Chondrocyte (in vitro differentiated cells): ENCODE results near the gene ACTA2. TPM values are rescaled to one million over a fixed set of nuclear protein-coding genes. Genes with fewer than 3 reads are reported as not detected.
"Not testable (repeated sequence)": the region's sequence is repeated elsewhere in the genome, so short reads cannot be mapped to it uniquely, and the experiment has no call there.

Source experiments
- DNase-seq: peaks from one replicate; pipeline ENCODE4 v3.0.0; 2021; ENCODE audit warnings: mixed read lengths, low spot score
- H3K27ac Mint-ChIP-seq: one replicate; pipeline ENCODE4 v1.8.0; 2021; ENCODE audit warnings: mild to moderate bottlenecking, moderate library complexity, mixed read lengths; ENCODE audit not compliant: unreplicated experiment
- H3K27me3 Mint-ChIP-seq: 2 replicates; pipeline ENCODE4 v1.8.0; 2021; ENCODE audit warnings: low read depth, mixed read lengths
- H3K36me3 Mint-ChIP-seq: 2 replicates; pipeline ENCODE4 v1.8.0; 2021; ENCODE audit warnings: low read depth, mixed read lengths
- H3K4me1 Mint-ChIP-seq: 2 replicates; pipeline ENCODE4 v1.8.0; 2021; ENCODE audit warnings: low read depth, mild to moderate bottlenecking, mixed read lengths
- H3K4me3 Mint-ChIP-seq: one replicate; pipeline ENCODE4 v1.8.0; 2021; ENCODE audit warnings: mild to moderate bottlenecking, moderate library complexity, mixed read lengths; ENCODE audit not compliant: unreplicated experiment
- H3K9me3 Mint-ChIP-seq: 2 replicates; pipeline ENCODE4 v1.8.0; 2021; ENCODE audit warnings: low read depth, mixed read lengths
- CTCF ChIP-seq: fragments of 200-600 bp; sonication (generic); IDR thresholded peaks from 2 replicates; pipeline ENCODE4 v1.5.0; 2021; ENCODE audit warnings: antibody characterized with exemption, mild to moderate bottlenecking, moderate library complexity
- total RNA-seq: library from RNA; stranded (reverse); gene quantifications from 3 replicates; pipeline ENCODE4 v1.2.1, GENCODE V29; 2021

ACTA2 gene
- total RNA-seq, 1 donor from 2014 or later = 4,145 TPM

DNA sequence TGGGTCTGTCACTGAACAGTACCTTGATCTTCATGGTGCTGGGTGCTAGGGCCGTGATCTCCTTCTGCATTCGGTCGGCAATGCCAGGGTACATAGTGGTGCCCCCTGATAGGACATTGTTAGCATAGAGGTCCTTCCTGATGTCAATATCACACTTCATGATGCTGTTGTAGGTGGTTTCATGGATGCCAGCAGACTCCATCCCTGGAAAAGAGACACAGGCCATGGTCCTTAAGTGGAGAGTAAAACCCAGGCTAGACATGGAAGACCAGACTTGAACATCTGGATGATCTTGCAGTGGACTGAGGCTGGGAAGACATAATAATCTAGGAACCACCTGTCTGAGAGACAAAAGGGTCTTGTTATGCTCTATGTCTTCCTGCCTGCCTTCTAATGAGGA, 14.5 kb downstream of the ACTA2 start:
- DNase-seq = no peak
- no peaks in the 10 kb centered on the region for H3K27me3 Mint-ChIP-seq
- peak overlapping the region; percentile 67 for H3K27ac Mint-ChIP-seq
- H3K4me3 Mint-ChIP-seq = no peak overlapping the region
- H3K9me3 Mint-ChIP-seq = no peaks in the 10 kb centered on the region
- TF ChIP-seq CTCF = no peak
- H3K4me1 Mint-ChIP-seq = peaks cover 58% of the 10 kb centered on the region
- H3K36me3 Mint-ChIP-seq = peaks cover 65% of the 10 kb centered on the region

DNA sequence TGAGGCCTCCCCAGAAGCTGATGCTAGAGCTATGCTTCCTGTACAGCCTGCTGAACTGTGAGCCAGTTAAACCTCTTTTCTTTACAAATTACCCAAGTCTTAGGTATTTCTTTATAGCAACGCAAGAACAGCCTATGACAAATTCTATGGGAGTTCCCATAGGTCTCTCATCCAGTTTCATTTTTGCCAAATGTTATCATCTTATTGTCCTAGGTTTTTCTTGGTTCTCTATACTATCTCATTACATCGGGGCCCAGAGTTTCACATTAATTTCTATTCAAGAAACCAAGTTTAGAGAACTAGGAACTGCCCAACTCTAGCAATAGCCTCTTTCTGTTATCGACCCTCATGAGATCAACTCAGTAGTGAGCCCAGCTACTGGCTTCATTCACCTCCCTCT, 15.9 kb downstream of the ACTA2 start:
- Mint-ChIP-seq H3K27ac (peak overlapping the region; percentile 67), H3K36me3 (peaks cover 54% of the 10 kb centered on the region), H3K27me3 (no peaks in the 10 kb centered on the region), H3K9me3 (no peaks in the 10 kb centered on the region), H3K4me3 (no peak overlapping the region), H3K4me1 (peaks cover 54% of the 10 kb centered on the region)
- no peak for TF ChIP-seq CTCF
- no peak for DNase-seq

DNA sequence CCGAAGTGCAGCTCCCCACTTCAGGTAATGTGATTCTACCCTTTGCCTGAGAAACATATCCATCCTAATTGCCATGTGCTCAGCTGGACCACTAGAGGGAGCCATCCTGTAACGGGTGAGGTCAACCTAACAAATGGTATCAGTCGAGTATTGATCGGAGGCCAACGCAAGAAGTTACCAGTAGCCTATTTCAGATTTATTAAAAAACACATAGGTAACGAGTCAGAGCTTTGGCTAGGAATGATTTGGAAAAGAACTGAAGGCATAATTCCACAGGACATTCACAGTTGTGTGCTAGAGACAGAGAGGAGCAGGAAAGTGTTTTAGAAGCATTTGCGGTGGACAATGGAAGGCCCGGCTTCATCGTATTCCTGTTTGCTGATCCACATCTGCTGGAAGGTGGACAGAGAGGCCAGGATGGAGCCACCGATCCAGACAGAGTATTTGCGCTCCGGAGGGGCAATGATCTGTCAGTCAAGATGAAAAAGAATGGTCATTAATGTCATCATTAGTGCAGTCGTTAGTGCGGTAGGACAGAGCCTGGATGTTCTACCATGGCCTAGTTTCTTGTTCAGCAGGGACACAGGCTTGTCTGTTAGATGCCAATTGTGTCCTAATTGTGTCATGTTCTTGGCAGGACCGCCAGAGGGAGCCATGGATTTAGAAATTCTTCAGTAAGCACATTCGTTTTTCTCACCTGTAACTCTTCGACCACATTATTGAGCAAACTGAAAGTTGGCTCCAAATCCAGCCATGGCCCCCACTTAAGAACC, 17.5 kb downstream of the ACTA2 start:
- Mint-ChIP-seq H3K27ac (peak overlapping the region; percentile 68), H3K27me3 (no peaks in the 10 kb centered on the region), H3K36me3 (peaks cover 40% of the 10 kb centered on the region), H3K4me1 (peaks cover 45% of the 10 kb centered on the region), H3K4me3 (no peak overlapping the region), H3K9me3 (no peaks in the 10 kb centered on the region)
- peak; percentile 83 for TF ChIP-seq CTCF
- DNase-seq = no peak

- no peak for DNase-seq
- no peaks in the 10 kb centered on the region for H3K9me3 Mint-ChIP-seq
- no peak for TF ChIP-seq CTCF
- peak overlapping the region; percentile 74 for H3K27ac Mint-ChIP-seq
- peaks cover 34% of the 10 kb centered on the region for H3K4me1 Mint-ChIP-seq
- H3K4me3 Mint-ChIP-seq = no peak overlapping the region
- H3K36me3 Mint-ChIP-seq = peaks cover 28% of the 10 kb centered on the region
- H3K27me3 Mint-ChIP-seq = no peaks in the 10 kb centered on the region
Measured at GRCh38 chr10:88933564-88933963, 19.0 kb downstream of the ACTA2 start.

- Mint-ChIP-seq H3K4me3 (no peak overlapping the region), H3K36me3 (peaks cover 20% of the 10 kb centered on the region), H3K27ac (peak overlapping the region; percentile 78), H3K27me3 (no peaks in the 10 kb centered on the region), H3K9me3 (no peaks in the 10 kb centered on the region), H3K4me1 (peaks cover 27% of the 10 kb centered on the region)
- peak; percentile 94 for TF ChIP-seq CTCF
- no peak for DNase-seq
Measured at GRCh38 chr10:88932539-88933256, 19.9 kb downstream of the ACTA2 start.

- Mint-ChIP-seq H3K27ac (peak overlapping the region; percentile 78), H3K4me1 (peaks cover 30% of the 10 kb centered on the region), H3K36me3 (peaks cover 15% of the 10 kb centered on the region)
- H3K4me3 Mint-ChIP-seq, H3K9me3 Mint-ChIP-seq, DNase-seq, H3K27me3 Mint-ChIP-seq: not testable (repeated sequence)
Measured at GRCh38 chr10:88932029-88932428, 20.5 kb downstream of the ACTA2 start.
